ENCODE measurements around the gene TPO. TPM values are rescaled to one million over a fixed set of nuclear protein-coding genes. Genes with fewer than 3 reads are reported as not detected.

The TPO gene
- total and polyA plus RNA-seq, 4 donors: not detected

- Histone ChIP-seq H3K4me3 (ENCODE audit: low read depth in 1 of 3, low read length in 3 of 3) (no peak overlapping the region), H3K36me3 (ENCODE audit: control insufficient read depth in 4 of 4, insufficient read depth in 3 of 4, low read depth in 1 of 4, low read length in 3 of 4) (no peaks in the 10 kb centered on the region), H3K27me3 (ENCODE audit: control insufficient read depth in 4 of 4, insufficient read depth in 4 of 4, low read length in 3 of 4) (peaks cover 0 to 6% (median 3%) of the 10 kb centered on the region in 4 donors), H3K9ac (ENCODE audit: low read depth in 1 of 2, low read length in 2 of 2) (no peak overlapping the region), H3K27ac (ENCODE audit: low read depth in 1 of 2, low read length in 2 of 2) (no peak overlapping the region), H3K9me3 (ENCODE audit: control insufficient read depth in 4 of 4, low read length in 3 of 4) (no peaks in the 10 kb centered on the region), H3K4me1 (ENCODE audit: control insufficient read depth in 4 of 4, insufficient read depth in 4 of 4, low read length in 3 of 4) (no peaks in the 10 kb centered on the region)
- TF ChIP-seq HNF4A (conservative IDR thresholded peaks at IDR 0.05) (no peak), TAF1 (conservative IDR thresholded peaks at IDR 0.05) (no peak), JUND (IDR thresholded peaks at IDR 0.05) (no peak), FOXA2 (IDR thresholded peaks at IDR 0.05) (no peak), RAD21 (IDR thresholded peaks at IDR 0.05) (no peak), YY1 (IDR thresholded peaks at IDR 0.05) (no peak), GABPA (IDR thresholded peaks at IDR 0.05 in 1 of 2, conservative IDR thresholded peaks at IDR 0.05 in 1 of 2) (no peak), ZBTB33 (IDR thresholded peaks at IDR 0.05) (no peak), HNF4G (IDR thresholded peaks at IDR 0.05) (no peak), EGR1 (IDR thresholded peaks at IDR 0.05; ENCODE audit: low read depth in 2 of 2) (no peak), SP1 (IDR thresholded peaks at IDR 0.05) (no peak), RXRA (IDR thresholded peaks at IDR 0.05) (no peak), NR2F2 (IDR thresholded peaks at IDR 0.05) (no peak)
- TF ChIP-seq, protein P1, sequence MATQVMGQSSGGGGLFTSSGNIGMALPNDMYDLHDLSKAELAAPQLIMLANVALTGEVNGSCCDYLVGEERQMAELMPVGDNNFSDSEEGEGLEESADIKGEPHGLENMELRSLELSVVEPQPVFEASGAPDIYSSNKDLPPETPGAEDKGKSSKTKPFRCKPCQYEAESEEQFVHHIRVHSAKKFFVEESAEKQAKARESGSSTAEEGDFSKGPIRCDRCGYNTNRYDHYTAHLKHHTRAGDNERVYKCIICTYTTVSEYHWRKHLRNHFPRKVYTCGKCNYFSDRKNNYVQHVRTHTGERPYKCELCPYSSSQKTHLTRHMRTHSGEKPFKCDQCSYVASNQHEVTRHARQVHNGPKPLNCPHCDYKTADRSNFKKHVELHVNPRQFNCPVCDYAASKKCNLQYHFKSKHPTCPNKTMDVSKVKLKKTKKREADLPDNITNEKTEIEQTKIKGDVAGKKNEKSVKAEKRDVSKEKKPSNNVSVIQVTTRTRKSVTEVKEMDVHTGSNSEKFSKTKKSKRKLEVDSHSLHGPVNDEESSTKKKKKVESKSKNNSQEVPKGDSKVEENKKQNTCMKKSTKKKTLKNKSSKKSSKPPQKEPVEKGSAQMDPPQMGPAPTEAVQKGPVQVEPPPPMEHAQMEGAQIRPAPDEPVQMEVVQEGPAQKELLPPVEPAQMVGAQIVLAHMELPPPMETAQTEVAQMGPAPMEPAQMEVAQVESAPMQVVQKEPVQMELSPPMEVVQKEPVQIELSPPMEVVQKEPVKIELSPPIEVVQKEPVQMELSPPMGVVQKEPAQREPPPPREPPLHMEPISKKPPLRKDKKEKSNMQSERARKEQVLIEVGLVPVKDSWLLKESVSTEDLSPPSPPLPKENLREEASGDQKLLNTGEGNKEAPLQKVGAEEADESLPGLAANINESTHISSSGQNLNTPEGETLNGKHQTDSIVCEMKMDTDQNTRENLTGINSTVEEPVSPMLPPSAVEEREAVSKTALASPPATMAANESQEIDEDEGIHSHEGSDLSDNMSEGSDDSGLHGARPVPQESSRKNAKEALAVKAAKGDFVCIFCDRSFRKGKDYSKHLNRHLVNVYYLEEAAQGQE (IDR thresholded peaks at IDR 0.05): no peak
- TF ChIP-seq, protein P2, sequence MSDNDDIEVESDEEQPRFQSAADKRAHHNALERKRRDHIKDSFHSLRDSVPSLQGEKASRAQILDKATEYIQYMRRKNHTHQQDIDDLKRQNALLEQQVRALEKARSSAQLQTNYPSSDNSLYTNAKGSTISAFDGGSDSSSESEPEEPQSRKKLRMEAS (IDR thresholded peaks at IDR 0.05): no peak
- TF ChIP-seq, protein P3, sequence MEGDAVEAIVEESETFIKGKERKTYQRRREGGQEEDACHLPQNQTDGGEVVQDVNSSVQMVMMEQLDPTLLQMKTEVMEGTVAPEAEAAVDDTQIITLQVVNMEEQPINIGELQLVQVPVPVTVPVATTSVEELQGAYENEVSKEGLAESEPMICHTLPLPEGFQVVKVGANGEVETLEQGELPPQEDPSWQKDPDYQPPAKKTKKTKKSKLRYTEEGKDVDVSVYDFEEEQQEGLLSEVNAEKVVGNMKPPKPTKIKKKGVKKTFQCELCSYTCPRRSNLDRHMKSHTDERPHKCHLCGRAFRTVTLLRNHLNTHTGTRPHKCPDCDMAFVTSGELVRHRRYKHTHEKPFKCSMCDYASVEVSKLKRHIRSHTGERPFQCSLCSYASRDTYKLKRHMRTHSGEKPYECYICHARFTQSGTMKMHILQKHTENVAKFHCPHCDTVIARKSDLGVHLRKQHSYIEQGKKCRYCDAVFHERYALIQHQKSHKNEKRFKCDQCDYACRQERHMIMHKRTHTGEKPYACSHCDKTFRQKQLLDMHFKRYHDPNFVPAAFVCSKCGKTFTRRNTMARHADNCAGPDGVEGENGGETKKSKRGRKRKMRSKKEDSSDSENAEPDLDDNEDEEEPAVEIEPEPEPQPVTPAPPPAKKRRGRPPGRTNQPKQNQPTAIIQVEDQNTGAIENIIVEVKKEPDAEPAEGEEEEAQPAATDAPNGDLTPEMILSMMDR (IDR thresholded peaks at IDR 0.05; ENCODE audit: low read depth, low read length, missing input control): no peak
- WGBS: 84% methylated on average over 2 of the region's 2 CpGs
- no peak for DNase-seq (ENCODE audit: low spot score)
Observed at GRCh38 chr2:1458432-1458831, 45.2 kb downstream of the TPO start.

DNA sequence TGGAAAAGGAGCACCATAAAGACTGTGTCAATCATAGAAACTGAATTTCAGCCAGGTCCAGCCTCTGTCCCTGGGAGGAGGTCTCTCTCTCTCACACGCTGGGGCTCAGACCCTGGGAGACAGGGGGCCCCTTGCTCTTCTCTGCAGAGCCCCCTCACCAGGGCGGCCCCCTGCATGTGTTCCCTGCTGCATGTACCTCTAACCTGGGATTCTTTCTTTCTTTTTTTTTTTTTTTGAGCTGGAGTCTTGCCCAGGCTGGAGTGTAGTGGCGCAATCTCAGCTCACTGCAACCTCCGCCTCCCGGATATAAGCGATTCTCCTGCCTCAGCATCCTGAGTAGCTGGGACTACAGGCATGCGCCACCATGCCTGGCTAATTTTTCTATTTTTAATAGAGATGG, 46.5 kb downstream of the TPO start:
- peaks cover 0 to 6% (median 3%) of the 10 kb centered on the region in 4 donors for H3K27me3 ChIP-seq (ENCODE audit: control insufficient read depth in 4 of 4, insufficient read depth in 4 of 4, low read length in 3 of 4)
- 37% methylated on average over 7 of the region's 7 CpGs for WGBS
- no peaks in the 10 kb centered on the region for H3K4me1 ChIP-seq (ENCODE audit: control insufficient read depth in 4 of 4, insufficient read depth in 4 of 4, low read length in 3 of 4)
- H3K9me3 ChIP-seq (ENCODE audit: control insufficient read depth in 4 of 4, low read length in 3 of 4): no peaks in the 10 kb centered on the region
- H3K27ac ChIP-seq (ENCODE audit: low read depth in 1 of 2, low read length in 2 of 2): no peak overlapping the region
- no peak for DNase-seq (ENCODE audit: low spot score)
- H3K4me3 ChIP-seq (ENCODE audit: low read depth in 1 of 3, low read length in 3 of 3): no peak overlapping the region
- no peak overlapping the region for H3K9ac ChIP-seq (ENCODE audit: low read depth in 1 of 2, low read length in 2 of 2)
- H3K36me3 ChIP-seq (ENCODE audit: control insufficient read depth in 4 of 4, insufficient read depth in 3 of 4, low read depth in 1 of 4, low read length in 3 of 4): no peaks in the 10 kb centered on the region
- TF ChIP-seq, protein P1 (IDR thresholded peaks at IDR 0.05): no peak
- no peak for TF ChIP-seq HNF4A (conservative IDR thresholded peaks at IDR 0.05)
- TF ChIP-seq, protein P2 (IDR thresholded peaks at IDR 0.05): no peak
- TF ChIP-seq, protein P3 (IDR thresholded peaks at IDR 0.05; ENCODE audit: low read depth, low read length, missing input control): no peak
- TF ChIP-seq JUND (IDR thresholded peaks at IDR 0.05): no peak
- no peak for TF ChIP-seq NR2F2 (IDR thresholded peaks at IDR 0.05)

All from liver (tissue), 9 donors.